ENCODE measurements around the gene ATP1B3. TPM values are rescaled to one million over a fixed set of nuclear protein-coding genes. Genes with fewer than 3 reads are reported as not detected.

Gene ATP1B3
- total RNA-seq, 4 donors from 2014 or later = 48.7 to 270 (median 228) TPM

DNA sequence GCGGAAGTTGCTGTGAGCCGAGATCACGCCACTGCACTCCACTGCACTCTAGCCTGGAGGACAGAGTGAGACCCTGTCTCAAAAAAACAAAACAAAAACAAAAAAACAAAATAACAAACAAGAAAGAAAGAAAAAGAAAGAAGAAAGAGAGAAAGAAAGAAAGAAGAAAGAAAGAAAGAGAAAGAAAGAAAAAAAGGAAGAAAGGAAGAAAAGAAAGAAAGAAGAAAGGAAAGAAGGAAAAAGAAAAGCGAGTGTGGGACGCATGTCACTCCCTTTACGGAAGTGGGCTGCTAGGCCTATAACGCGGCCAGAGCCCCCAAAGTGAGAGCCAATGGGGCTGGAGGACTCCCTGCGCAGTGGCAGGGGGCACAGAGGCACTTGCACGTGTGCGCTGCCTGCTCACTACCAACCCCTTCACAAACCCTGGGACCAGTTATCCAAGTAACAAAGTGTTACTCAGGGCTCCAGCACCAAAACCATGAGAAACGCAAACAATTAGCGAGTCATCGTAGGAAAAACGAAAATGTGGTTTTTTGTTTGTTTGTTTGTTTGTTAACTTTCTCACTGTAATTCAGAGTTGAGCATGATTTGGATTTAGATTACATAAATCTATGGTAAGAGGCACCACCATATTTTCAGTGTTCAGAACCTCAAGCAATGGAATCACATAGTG, 40.8 kb upstream of the ATP1B3 start:
- H3K27ac ChIP-seq = no peak overlapping the region
- H3K36me3 ChIP-seq = no peaks in the 10 kb centered on the region
- no peaks in the 10 kb centered on the region for H3K27me3 ChIP-seq
- TF ChIP-seq, protein P1, sequence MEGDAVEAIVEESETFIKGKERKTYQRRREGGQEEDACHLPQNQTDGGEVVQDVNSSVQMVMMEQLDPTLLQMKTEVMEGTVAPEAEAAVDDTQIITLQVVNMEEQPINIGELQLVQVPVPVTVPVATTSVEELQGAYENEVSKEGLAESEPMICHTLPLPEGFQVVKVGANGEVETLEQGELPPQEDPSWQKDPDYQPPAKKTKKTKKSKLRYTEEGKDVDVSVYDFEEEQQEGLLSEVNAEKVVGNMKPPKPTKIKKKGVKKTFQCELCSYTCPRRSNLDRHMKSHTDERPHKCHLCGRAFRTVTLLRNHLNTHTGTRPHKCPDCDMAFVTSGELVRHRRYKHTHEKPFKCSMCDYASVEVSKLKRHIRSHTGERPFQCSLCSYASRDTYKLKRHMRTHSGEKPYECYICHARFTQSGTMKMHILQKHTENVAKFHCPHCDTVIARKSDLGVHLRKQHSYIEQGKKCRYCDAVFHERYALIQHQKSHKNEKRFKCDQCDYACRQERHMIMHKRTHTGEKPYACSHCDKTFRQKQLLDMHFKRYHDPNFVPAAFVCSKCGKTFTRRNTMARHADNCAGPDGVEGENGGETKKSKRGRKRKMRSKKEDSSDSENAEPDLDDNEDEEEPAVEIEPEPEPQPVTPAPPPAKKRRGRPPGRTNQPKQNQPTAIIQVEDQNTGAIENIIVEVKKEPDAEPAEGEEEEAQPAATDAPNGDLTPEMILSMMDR (IDR thresholded peaks at IDR 0.05) = no peak
- TF ChIP-seq POLR2A (IDR thresholded peaks at IDR 0.05) = no peak
- H3K4me3 ChIP-seq = no peak overlapping the region
- no peaks in the 10 kb centered on the region for H3K9me3 ChIP-seq
- no peak for DNase-seq
- no peaks in the 10 kb centered on the region for H3K4me1 ChIP-seq

DNA sequence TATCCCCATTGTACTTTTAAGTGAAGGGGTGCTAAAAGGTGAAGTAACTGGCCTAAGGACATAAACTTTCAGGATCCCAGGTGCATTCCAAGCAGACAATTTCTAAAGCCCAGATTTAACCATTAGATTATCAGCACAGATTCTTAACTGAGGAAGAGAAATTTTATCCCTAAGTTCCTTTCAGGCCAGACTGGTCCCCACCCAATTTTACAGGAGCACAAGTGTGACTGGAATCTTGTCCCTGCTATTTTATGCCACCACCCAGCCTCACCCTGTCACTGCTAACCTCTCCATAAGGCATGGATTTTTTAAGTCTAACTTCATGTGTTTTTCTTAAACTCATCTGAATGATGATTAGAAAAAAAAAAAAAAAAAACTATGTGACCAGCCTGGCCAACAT, 37.1 kb upstream of the ATP1B3 start:
- Histone ChIP-seq H3K4me3 (no peak overlapping the region), H3K9me3 (no peaks in the 10 kb centered on the region), H3K27ac (no peak overlapping the region), H3K36me3 (no peaks in the 10 kb centered on the region), H3K4me1 (no peaks in the 10 kb centered on the region), H3K27me3 (no peaks in the 10 kb centered on the region)
- TF ChIP-seq, protein P1 (IDR thresholded peaks at IDR 0.05) = no peak
- no peak for TF ChIP-seq POLR2A (IDR thresholded peaks at IDR 0.05)
- no peak for DNase-seq

DNA sequence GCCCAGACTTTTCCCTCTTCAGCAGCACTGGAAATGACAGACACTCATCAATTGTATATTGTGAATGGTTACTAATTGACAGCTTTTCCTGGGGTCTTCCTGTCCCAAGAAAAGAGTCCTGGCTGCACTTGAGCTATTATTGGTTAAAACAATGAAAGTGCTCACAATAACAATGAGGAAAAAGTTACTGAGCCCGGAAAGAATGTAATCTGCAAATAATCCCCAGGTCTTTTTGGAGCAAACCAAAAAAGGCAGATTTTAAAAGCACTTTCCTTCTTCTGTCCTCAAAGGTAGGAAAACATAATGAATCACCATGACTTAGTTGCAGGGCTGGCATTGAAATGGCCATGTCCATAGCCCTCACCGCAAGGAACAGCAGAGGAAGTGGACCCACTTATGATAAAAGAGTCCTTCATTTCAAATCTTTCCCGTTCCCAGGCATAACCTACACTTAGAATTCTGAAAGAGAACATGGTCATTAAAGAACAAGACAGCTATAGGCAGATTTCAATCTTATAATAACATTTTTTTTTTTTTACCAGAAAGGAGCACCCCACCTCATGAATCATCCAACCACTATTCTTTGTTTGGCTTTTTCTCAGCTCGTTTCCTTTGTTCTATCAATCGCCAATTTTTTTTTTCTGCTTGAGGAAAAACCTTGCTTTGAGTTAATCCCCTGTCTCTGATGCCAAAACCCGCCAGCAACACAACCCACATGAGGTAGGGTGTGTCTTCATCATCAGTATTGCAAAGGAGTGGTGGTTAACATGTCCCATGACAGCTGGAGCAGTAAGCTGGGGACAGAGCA, 35.5 kb upstream of the ATP1B3 start:
- H3K9me3 ChIP-seq = no peaks in the 10 kb centered on the region
- H3K27ac ChIP-seq = no peak overlapping the region
- H3K27me3 ChIP-seq = no peaks in the 10 kb centered on the region
- TF ChIP-seq, protein P1 (IDR thresholded peaks at IDR 0.05) = no peak
- TF ChIP-seq POLR2A (IDR thresholded peaks at IDR 0.05) = no peak
- no peak overlapping the region for H3K4me3 ChIP-seq
- no peaks in the 10 kb centered on the region for H3K4me1 ChIP-seq
- DNase-seq = no peak
- H3K36me3 ChIP-seq = no peaks in the 10 kb centered on the region

DNA sequence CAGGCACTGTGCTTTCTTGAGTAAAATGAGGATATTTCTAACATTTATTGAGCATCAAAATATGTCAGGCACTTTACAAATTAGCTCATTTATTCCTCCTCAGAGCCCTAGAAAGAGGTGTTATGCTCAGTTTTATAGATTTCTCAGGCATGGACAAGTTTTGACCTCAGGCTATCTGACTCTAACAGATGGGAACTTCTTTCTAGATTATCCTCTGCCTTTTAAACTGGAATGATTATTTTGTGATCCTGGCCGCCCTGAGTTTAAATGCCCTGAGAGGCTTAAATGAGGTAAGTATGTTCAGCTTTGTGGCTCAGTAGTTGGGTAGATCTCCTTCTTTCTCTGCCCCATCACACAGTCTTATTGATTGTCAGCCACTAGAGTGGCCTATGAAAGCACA, 32.3 kb upstream of the ATP1B3 start:
- H3K27ac ChIP-seq = no peak overlapping the region
- no peak for DNase-seq
- TF ChIP-seq, protein P1 (IDR thresholded peaks at IDR 0.05) = no peak
- no peak for TF ChIP-seq POLR2A (IDR thresholded peaks at IDR 0.05)
- H3K9me3 ChIP-seq = no peaks in the 10 kb centered on the region
- H3K4me1 ChIP-seq = no peaks in the 10 kb centered on the region
- no peaks in the 10 kb centered on the region for H3K36me3 ChIP-seq
- no peak overlapping the region for H3K4me3 ChIP-seq
- H3K27me3 ChIP-seq = no peaks in the 10 kb centered on the region

DNA sequence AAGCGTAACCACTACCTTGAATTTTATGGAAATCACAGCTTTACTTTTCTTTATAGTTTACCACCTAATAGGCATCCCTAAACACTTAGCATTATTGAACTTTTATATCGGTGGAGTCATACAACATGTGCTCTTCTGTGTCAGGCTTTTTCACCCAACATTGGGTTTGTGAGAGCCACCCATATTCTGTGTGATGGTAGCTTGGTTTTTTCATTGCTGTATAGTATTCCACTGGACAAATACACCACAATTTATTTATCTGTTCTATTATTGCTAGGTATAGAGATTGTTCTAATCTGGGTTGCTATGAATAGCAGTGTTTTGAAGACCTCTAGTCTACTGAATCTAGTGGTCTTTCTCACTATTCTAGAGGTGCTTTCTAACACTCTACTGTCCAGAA, 31.6 kb upstream of the ATP1B3 start:
- Histone ChIP-seq H3K9me3 (no peaks in the 10 kb centered on the region), H3K36me3 (no peaks in the 10 kb centered on the region), H3K27ac (no peak overlapping the region), H3K4me3 (no peak overlapping the region), H3K4me1 (no peaks in the 10 kb centered on the region), H3K27me3 (no peaks in the 10 kb centered on the region)
- TF ChIP-seq, protein P1 (IDR thresholded peaks at IDR 0.05) = no peak
- no peak for TF ChIP-seq POLR2A (IDR thresholded peaks at IDR 0.05)
- DNase-seq = no peak

Measured in Peyer's patch (tissue), 4 donors.